HG03354 (cell line): ENCODE data around the gene CSRP1.

Experiments used
- ATAC-seq: cut with Tn5 transposase; IDR thresholded peaks from one replicate; pipeline ENCODE4 v1.9.1; 2021; ENCODE audit warnings: mild to moderate bottlenecking; ENCODE audit not compliant: unreplicated experiment, poor library complexity, severe bottlenecking

Gene CSRP1

DNA sequence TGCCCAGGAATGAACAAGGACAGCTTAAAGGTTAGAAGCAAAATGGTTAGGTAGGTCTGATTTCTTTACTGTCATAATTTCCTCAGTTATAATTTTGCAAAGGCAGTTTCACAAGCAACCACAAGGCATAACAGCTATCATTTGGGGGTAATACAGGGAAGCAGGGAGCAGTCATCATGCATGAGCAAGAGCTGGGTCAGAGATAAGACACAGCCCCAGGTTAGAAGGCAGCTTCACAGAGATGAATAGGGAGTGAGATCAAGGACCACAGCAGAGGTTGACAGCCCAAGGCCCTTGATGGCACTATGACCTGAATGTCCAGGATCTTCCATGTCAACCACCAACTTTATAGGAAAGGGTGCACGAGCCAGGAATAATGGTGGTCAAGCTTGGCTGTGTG lies 9.0 kb upstream of the CSRP1 start:
- no peak for ATAC-seq

DNA sequence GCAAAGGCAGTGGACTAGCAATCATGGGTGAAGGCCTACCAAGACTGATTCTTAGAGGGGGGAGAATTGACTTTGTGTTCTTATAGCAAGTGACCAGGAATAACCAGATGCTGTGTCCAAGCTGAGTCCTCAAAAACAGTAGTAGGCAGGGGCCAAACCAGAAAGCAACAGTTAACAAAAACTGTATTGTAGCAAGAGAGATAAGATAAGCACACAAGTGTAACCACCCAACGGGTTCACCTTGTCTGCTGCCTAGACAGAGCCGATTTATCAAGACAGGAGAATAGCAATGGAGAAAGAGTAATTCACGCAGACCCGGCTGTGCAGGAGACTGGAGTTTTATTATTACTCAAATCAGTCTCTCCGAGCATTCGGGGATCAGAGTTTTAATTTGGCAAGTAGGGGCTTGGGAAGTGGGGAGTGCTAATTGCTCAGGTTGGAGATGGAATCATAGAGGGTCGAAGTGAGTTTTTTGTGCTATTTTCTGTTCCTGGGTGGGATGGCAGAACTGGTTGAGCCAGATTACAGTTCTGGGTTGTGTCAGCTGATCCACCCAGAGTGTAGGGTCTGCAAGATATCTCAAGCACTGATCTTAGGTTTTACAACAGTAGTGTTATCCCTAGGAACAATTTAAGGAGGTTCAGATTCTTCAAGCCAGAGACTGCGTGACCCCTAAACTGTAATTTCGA lies 8.3 kb upstream of the CSRP1 start:
- no peak for ATAC-seq

DNA sequence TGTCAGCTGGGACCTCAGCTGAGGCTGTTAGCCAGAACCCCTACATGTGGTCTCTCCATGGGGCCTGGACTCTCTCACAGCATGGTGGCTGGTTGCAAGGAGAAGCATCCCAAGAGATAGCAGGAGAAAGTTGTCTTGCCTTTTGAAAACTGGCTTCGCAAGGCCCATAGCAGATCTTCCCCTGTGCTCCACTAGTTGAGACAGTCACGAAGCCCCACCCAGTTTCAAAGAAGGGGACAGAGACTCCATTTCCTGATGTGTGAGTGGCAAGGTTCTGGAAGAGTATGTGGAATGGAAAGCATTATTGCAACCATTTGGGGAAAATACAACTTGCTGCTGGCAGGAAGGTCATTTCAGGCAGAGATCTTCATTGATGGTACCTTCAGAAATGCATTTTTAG lies 7.5 kb upstream of the CSRP1 start:
- ATAC-seq, result no peak

DNA sequence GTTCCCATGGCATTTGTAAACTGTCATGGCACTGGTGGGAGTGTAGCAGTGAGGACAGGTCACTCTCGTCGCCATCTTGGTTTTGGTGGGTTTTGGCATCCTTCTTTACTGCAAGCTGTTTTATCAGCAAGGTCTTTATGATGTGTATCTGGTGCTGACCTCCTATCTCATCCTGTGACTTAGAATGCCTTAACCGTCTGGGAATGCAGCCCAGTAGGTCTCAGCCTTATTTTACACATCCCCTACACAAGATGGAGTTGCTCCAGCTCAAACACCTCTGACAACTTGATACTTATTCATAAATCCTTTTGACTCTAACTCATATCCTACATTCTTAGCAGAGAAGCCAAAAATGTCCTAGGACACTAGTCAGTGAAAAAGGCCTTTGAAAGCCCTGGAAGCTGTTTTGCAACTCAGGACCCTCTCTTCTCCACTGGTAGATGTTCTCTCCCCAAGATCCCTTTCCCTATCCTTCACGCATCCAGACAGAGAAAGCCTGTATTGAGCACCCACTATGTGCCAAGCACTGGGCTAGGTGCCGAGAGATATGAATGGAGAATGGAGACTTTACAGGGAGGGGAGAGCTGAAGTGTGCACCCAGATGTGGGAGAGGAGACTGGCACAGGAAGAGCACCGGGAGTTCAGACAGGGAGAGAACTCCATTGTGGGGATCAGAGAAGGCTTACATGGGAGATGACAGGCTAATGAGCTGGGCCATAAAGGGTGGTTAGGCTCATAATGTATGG lies 6.7 kb upstream of the CSRP1 start:
- ATAC-seq, result no peak

DNA sequence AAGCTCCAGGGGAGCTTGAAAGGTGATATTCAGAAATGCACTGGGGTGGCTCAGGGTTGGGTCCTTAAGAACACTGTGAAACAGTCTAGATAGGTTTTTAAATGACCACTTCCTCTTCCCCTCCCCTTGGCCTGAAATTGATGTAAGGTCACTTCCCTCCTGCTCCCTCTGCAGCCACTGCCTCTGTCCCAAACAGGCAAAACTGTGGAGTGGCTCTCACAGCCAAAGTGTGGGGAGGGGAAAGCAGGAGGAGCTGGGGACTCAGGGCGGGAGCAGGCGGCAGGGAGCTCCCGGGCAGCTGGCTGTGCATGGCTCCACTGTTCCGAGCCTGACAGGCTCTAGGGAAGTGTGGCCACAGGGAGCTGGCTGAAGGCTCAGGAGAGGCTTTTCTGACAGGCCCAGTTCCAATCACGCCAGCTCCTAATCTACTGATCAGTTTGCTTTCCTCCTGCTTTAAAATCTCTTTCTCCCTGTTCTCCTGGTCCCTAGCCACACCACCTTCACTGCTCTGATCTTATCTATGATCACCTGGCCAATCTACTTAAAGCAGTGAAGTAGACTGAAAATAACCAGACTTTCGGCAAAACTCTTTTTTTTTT lies 5.1 kb upstream of the CSRP1 start:
- ATAC-seq, result no peak

DNA sequence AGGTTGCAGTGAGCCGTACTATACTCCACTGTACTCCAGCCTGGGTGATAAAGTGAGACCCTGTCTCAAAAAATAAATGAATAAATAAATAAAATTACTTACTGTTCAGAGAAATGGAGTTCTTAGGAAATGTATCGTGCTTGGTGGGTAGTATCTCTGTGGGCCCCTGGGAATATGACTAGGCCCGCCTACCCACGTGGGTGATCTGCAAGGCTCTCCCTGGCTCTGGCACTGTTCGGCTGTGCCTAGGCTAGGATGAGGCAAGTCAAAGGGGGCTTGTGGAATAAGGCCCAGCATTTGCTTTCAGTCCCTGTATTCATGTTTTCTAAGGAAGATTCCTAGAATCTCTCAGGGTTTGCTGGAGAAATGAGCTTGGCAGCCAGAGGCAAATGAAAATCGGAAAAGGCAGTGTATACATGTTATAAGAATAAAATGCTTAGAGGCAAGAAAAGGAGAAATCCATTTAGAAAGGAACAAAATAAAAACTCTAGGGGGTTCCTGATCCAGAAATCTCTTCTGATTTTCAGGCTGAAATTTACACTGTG lies 4.5 kb upstream of the CSRP1 start:
- ATAC-seq, result no peak

DNA sequence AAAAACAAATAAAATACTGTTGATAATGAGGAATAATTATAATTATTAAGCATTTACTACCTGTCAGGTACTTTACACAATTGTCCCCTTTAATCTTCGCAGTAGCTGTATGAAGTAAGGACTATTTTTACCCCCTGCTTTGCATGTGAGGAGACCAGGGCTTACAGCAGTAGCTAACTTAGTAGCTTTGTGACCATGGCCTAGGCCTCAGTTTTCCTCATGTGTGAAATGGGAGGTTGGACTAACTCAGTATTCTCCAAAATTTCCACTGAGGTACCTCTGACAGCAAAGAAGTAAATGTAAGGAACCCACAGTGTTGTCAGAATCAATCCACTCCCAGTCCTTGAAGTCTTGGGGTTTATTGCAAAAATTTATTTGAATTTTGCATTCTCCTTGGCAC lies 3.8 kb upstream of the CSRP1 start:
- no peak for ATAC-seq

DNA sequence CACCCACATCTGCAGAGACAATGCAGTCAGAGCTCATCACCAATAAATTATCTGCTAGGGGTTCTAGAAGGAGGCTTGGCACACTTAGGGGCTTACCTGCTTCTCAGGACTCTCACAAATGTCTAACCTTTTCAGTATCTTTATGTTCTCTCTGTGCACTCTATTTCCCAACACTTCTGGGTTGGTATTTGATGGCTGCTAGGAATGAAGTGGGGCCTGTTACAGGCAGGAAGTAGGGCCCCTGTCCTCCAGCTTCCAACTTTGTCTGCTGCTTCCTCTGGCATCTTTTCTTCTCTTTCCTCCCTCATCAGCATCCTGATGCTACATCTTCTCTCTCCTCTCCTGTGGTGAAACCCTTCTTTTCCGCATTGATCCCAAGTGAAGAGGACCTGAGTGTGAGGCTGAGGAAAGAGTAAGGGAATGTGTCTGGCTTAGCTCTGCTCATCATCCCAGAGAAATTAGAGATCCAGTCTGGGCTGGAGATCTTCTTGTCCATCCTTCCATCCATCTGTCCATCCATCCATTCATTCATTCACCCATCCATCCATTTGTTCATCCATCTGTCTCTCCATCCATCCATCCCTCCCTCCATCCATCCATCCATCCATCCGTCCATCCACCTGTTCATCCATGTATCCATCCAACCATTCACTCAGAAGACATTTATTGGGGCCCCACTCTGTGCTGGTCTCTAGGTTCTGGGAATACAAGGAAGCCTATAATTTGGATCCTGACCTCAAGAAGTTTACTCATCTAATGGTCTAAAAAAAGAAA lies 2.9 kb upstream of the CSRP1 start:
- no peak for ATAC-seq

DNA sequence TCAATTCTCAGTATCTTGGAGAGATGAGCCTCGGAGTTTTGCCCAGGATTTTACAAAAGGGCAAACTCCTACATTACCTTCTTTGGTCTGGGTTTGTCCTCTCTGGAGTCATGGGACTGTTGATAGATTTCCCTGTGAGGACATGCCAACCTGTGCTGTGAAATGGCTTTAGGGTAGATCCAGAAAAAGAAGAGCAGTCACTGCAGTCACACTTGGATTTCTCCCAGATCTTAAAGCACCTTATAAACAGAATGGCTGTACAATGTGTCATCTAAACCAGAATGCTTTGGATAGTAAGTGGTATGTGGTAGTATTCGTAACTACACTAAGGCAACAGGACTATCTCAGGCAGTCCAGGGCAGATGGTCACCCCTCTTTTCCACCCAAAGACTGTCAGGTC lies 1.9 kb upstream of the CSRP1 start:
- ATAC-seq, result no peak

DNA sequence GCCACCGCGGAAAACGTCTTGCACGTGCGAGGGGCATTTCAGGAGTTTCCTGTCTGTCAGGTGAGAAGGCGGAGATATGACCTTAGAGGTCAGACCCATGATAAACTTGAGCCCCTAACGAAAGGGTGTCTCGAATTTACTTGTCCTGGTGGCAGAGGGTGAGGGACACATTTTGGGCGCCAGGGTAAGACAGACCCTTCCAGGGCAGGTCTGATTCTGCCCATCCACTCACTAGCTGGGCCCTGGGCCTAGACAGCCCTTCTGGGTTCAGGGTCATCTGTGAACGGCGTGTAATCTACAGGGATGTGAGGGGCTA lies 395 bp upstream of the CSRP1 start:
- peak; percentile 18 for ATAC-seq

DNA sequence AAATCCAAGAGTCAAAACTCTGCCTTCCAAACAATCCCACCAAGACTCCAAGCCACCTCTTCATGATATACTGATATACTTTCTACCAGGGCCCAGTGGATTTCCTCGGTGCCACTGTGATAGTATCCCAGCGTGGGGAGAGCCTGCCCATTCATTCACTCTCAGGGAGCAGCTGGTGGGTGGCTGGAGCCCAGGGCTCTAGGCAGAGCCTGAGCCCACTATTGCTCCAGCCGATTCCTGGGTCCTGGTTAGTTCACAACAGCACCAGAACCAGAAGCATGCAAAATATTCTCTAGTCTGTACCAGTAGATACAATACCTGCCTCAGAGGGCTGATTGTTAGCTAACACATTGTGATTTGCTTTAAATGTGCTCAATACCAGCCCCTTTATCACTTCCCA lies 831 bp downstream of the CSRP1 start:
- ATAC-seq, result no peak

DNA sequence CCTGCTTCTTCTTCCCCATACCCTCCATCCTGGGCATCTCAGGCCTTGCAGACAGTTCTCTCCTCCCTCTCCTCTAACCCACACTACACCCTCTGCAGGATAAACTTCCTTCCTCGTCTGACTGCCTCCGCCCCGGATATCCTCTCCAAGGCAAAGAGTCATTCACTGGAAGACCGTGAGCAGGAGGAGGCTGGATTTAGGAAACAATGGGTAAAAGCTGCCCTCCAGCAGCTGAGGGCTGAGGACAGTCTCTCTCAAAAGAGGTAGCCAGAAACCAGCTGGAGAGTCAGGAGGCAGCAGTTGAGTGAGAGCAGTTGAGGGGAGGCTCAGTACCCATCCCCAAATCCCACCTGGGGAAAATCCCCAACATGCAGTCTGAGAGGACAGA lies 1.4 kb downstream of the CSRP1 start:
- ATAC-seq, result no peak

DNA sequence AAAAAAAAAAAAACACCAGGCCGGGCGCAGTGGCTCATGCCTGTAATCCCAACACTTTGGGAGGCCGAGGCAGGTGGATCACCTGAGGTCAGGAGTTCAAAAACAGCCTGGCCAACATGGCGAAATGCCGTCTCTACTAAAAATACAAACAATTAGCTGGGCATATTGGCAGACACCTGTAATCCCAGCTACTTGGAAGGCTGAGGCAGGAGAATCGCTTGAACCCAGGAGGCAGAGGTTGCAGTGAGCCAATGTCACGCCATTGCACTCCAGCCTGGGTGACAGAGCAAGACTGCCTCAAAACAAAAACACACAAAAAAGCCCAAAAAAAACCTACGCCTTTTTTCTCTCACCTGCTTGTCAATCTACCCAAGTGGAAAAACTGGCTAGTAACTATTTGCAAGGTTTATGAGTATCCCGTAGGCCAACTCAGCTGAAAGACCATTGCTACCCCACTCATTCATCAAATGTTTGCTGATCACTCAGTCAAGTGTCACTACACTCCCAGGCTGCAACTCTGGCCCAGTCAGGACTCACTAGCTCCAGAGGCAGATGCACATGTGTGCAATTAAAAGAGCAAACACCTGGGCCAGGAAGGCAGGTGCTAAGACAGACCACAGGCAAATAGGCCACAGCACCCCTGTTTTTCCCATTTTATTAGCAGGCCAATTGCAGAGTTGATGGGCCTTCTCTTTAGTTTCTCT lies 2.0 kb downstream of the CSRP1 start:
- ATAC-seq, result no peak

DNA sequence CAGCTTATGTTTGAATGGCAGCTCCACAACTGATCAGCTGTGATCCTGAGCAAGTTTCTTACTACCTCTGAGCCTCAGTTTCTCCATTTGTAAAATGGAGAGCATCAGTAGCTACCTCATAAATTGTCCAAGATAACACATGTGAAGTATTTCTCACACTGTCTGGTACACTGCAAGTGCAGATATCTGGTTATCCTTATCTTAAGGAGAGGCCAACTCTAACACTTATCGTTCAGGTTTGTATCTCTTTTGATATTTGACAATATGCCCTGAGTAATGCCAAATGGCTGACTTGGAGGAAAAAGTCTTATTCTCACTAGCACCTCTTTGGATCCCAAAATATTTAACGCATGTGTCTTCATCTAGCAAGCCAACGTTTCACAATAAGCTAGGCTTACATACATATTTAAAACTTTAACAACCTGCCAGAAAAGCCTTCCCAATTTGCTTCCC lies 2.7 kb downstream of the CSRP1 start:
- ATAC-seq, result no peak

DNA sequence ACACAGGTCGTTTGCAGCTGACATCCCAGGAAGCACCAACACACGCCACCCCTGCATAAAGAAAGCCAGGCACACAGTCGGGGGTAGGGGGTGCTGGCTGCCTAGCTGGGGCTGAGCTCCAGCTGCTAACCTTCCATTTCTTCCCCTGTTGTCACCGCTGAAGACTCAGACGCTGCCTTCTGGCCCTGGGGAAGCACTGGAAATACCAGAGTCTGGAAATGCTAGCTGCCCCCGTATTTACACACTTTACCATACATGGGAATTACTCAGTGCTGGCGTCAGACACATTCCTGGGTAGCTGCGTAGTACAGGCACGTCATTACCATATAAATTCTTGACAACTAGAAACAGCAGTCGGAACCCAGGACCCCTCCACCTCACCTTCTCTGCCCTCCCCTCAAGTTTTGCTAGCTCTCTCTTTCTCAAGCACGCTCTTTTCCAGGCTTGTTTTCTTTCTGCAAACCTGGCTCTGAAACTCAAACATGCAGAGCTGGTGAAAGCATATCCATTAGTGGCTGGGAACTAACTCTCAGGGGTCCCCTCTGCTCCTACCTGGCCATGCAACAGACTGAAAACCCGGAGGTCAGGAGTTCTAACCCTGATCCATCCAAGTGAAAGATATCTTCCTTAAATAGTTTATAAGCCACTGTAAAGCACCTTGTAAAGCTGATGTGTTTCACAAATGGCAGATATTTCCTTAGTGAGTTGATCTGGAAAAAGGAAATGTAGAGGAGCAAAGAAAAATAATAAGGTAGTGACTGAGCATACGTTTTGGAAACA lies 3.3 kb downstream of the CSRP1 start:
- ATAC-seq, result no peak

DNA sequence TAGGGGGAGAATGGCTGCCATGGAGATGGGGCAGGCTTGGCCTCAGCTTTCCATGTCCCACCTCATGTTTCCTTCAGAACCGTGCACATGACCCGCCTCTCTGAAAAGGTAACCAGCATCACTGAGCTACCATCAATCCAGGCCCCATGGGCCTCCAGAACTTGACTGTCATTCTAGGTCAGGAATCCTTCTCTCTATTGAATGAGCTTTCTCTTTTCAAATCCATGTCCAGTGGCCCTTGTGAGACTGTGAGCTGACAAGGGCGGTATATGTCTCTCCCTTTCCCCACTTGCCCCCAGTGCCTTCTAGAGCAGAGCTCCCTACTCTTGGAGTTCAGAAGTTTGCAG lies 4.4 kb downstream of the CSRP1 start:
- no peak for ATAC-seq

DNA sequence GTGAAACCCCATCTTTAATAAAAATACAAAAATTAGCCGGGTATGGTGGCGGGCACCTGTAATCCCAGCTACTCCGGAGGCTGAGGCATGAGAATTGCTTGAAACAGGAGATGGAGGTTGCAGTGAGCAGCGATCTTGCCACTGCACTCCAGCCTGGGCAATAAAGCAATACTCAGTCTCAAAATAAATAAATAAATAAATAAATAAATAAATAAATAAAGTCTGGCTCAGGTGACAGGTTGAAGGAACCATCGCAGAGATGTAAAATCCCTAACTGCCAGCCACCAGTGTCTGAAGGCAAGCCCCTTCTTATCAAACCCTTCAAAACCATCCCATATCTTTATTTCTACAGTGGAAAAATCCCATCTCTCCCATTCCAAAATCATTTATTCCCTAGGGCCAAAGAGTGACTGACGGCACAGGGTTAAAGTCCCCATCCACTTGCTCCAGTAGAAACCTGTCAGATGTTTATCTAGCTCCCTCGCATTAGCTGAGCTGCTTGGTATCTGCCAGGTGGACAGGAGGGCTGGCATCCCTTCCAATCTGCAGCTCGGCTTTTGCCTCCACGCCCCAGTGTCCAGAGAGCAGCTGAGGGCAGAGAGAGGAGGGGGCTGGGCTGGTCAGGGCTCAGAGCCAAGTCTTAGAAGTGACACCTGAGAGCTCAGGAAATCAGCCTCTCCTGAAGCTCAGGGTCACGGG lies 5.0 kb downstream of the CSRP1 start:
- no peak for ATAC-seq

DNA sequence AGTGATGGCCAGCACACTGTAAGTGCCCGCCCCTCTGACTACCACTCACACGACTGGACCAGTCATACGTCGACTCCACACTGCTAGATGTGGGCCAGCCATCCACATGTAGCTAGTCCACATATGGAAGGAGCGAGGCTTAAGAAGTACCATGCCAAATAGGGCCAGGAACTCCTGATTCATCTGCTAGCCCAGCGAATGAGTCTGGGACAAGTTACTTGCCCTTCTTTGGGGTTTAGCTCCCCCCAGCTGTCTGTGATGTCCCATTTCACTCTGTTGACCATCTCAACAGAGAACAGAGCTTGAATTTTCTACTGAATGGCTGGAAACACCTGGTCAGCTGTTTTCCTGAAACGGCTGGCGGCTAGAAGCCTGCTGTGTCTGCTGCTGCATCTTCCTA lies 5.8 kb downstream of the CSRP1 start:
- no peak for ATAC-seq
